SW480 (cell line): ENCODE measurements around the gene VAV3.
"Not testable (repeated sequence)": the region's sequence is repeated elsewhere in the genome, so short reads cannot be mapped to it uniquely, and the experiment has no call there.

ENCODE experiments used
- DNase-seq: peaks from one replicate; pipeline ENCODE4 v3.0.0-alpha.2; 2016; ENCODE audit warnings: low spot score

The VAV3 gene

DNA sequence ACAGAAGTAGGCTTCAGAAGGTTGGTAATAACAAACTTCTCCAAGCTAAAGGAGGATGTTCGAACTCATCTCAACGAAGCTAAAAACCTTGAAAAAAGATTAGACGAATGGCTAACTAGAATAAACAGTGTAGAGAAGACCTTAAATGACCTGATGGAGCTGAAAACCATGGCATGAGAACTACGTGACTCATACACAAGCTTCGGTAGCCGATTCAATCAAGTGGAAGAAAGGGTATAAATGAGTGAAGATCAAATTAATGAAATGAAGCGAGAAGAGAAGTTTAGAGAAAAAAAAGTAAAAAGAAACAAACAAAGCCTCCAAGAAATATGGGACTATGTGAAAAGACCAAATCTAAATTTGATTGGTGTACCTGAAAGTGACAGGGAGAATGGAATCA is 231.6 kb downstream of the VAV3 start:
- not testable (repeated sequence) for DNase-seq

DNA sequence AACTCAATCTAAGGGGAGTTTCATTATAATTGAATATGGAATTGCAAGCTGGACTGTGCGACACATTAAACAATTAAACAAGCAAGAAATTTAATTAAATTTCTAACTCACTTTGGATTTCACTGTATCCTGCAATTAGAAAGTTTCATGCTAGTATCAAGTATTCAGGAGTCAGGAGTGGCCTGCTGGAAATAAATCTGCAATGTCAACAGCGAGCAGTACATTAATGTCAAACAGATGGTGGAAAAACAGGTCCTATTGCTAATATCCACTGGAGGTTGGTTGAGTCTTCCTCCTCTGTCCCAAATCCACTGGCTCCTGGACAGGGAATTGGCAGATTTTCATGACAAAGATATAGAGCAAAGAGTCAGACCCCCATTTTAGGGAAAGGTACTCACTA is 237.1 kb downstream of the VAV3 start:
- DNase-seq = no peak

- DNase-seq = no peak
Observed at GRCh38 chr1:107726860-107727259, 238.1 kb downstream of the VAV3 start.

DNA sequence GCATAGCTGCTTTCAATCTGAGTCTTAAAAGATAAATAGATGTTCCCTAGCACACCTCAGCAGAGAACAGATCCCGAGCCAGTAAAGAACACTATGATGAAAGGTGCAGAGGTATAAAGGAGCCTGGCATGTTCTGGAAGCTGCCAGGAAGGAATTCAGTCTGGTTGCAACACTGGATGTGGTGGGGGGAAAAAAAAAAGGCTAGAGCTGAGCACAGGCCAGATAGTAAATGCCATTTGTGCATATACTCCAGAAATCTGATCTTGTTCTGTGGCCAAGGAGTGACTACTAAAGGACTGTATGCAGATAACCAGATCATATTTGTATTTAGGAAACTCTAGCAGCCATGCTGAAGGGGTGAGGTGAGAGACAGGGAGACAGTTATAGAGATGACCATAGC is 240.3 kb downstream of the VAV3 start:
- DNase-seq = no peak

DNA sequence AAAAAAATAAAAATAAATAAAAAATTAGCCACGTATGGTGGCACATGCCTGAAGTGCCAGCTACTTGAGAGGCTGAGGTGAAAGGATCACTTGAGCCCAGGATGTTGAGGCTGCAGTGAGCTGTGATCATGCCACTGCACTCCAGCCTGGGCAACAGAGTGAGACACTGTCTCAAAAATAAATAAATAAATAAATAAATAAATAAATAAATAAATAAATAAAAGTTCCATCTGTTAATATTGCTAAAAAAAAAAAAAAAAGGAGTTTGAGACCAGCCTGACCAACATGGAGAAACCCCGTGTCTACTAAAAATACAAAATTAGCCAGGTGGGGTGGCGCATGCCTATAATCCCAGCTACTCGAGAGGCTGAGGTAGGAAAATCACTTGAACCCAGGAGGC is 244.8 kb downstream of the VAV3 start:
- not testable (repeated sequence) for DNase-seq

DNA sequence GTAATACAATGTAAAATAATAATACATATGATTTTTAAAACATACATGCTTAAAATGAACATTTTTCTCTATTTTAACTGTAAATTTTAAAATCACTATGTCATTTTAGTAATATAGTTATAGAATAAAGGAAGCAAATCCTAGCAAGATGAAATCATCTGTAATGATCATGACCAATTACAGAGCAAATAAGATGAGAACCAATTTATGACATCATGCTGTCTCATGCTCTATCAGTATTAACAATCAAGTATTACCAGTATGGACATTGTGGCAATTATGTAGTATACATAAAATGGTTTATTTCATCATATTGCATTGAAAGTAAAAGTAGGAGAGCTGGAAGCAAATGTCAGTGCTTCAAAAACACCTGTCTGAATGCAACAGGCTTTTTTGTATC is 255.0 kb downstream of the VAV3 start:
- DNase-seq = no peak

DNA sequence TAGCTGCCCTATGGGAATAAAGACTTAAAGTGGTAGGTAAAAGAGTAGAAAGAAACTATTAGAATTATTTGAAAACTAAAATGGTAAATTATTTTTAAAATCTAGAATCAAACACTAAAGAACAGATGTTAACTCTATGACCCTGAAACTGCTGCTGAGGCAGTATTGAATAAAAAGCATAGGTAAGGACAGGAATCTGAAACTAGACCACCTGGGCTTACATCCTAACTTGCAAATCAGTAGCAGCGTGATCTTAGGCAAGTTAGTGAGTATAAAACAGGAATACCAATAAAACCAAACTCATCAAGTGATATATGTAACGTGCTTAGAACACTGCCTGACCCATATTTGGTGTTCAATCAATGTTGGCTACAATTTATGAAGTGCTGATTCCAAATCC is 257.9 kb downstream of the VAV3 start:
- no peak for DNase-seq

DNA sequence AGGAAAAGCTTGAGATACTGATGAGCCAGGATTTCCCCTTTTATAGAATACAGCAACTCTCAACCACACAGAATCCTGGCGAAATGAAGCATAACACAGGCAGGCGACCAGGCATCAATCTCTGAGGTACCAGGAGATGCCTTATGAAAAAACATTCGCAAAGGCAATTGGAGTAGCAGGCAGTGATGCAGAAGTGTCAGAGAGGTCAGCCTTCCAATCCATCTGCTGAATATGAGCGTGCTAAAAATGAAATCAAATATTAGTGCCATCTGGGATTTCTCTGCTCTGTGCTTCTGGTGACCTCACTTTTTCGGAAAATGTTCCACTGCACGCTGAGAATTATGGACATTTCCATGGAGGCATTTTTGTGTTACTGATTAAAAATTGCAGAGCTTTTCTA is 258.8 kb downstream of the VAV3 start:
- no peak for DNase-seq

GRCh38 chr1:107704911-107705310 is 260.1 kb downstream of the VAV3 start:
- DNase-seq = no peak

GRCh38 chr1:107702946-107703571 is 261.9 kb downstream of the VAV3 start:
- DNase-seq = no peak

DNA sequence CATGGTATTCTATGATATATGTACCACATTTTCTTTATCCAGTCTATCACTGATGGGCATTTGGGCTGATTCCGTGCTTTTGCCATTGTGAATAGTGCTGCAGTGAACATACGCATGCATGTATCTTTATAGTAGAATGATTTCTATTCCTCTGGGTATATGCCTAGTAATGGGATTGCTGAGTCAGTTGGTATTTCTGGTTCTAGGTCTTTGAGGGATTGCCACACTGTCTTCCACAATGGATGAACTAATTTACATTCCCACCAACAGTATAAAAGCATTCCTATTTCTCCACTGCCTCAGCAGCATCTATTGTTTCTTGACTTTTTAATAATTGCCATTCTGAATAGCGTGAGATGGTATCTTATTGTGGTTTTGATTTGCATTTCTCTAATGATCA is 264.3 kb downstream of the VAV3 start:
- DNase-seq = not testable (repeated sequence)

DNA sequence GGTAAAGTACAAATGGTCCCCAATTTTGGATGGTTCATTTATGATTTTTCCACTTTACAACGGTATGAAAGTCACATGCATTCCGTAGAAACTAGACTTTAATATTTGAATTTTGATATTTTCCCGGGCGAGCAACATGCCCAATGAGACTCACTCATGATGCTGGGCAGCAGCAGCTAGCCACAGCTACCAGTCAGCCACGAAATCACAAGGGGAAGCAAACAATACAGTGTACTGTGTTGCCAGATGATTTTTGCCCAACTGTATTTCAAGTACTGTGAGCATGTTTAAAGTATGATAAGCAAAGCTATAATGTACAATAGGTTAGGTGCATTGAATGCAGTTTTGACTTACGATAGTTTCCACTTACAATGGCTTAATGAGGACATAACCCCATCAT is 266.8 kb downstream of the VAV3 start:
- no peak for DNase-seq

DNA sequence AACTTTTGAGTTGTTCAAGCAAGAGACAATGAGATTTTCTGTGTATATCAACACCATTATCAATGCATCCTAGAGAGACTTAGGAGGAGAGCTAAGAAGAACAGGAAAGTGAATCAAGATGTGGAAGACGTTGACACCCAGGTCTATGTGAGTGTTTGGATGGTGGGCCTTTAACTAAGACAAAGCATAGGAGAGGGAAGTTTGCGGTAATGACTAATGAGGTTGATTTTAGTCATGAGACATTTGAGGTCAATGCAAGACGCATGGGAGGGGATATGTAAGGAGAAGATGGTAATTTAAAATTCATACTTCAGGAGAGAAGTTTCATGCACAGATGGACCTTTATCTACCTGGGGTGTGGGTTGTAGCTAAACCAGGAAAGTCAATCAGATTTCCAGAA is 269.6 kb downstream of the VAV3 start:
- DNase-seq = no peak

DNA sequence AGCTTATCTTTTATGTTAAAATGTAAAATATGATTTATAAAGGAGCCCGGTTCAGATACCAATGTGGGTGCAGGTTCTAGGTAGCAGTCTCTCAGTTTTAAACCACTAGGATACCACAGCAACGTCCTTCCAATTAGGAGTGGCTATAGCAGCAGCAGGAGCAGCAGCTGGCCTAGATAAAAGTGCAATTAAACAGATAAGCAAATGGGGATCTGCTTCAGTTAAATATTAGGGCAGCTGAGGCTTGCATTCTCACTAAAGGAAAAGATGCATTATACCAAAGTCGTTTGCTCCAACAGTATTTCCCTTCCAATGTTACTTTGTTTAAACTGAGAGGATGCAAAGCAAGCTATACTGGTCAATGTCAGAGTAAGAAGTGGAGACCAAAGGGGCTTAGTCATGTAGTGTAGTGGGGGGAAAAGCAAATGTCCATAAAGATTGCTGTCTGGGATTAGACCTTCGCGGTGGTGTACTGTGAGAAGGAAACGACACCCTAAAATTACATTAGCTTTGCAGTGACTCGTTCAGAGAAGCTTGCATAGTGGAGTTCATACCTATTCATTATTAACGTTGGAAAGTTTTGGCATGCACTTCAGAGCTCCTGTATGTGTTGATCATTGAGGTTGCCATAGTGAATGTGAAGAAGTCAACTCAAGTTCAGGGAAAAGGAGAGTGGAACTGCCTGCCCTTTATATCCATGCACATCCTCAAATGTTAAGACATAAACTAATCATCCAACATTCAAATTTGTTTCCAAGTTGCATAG is 272.2 kb downstream of the VAV3 start:
- no peak for DNase-seq

GRCh38 chr1:107691540-107691939 is 273.4 kb downstream of the VAV3 start:
- no peak for DNase-seq

DNA sequence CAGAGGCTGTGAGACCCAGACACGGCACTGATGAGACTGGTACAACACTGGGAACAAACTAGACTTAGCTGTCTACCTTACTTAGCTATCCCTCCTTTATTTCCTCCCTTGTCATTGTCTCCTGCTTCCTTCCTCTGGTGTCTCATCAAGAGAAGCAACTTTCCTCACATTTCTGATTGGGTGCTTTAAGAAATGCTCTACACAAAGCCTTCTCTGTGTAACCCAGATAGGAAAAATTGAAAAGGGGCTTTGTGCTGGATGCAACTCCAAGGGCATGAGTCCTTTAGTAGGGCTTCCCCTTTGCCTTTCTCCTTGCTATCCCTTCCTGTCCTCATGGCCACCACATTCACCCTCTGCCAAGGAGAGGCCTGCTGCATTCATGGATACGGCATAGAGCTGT is 274.5 kb downstream of the VAV3 start:
- DNase-seq = no peak

- no peak for DNase-seq
Observed at GRCh38 chr1:107689733-107690132, 275.2 kb downstream of the VAV3 start.

DNA sequence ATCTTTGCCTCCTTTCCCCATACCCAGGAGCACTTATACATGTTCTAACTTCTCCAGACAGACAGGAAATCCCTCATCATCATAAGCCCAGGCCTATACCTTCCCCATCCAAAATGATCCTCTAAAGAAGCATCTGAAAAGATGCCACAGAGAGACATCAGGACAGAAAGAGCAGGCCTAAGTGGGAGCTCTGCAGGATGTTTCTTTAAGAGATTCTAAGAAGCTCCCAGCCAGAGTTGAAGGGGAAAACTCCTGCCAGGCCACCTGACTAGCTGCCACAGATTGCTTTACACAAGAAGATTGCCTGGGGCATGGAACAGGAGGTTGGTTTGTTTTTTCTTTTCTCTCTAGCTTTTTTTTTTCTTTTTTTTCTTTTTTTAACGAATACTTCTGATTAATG is 275.8 kb downstream of the VAV3 start:
- DNase-seq = no peak

DNA sequence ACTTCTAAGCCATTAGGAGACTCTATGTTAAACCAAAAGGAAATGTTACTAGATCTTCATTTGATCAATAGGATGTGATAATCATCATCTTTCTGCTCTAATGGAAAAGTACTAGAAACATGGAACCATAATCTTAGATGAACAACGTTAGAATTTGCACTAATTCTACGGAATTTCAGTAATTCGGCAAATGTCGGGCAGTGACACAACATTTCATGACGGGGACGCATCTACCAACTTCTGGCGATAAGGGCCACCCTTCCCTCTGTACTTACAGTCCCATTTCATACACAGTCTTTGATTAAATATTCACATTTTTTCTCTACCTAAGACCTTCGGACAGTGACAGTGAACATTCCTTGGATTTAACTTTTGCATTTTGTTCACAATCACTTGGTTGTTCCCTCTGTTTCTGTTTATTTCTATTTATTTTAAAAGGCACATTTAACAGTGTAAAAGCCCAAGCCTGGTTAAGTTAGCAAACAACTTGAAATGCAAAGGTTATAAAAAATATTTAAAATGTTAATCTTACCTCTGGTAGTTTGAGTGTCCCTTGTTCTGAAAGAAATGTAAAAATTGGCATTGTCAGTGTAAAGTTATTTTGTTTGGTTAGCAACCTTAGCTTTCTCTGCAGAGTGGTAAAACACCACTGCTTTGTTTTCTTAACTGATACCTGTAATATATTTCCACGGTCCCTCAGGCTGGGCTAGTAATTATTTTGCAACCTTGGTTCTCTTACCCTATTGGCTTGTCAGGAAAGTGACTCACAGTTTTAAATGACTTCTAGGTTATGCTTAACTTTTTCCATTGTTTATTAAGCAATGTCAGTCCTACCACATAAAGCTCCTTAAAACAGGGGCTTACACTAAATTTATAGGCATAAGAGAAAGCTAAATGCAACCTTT is 276.9 kb downstream of the VAV3 start:
- peak; percentile 7 for DNase-seq

- DNase-seq = no peak
Observed at GRCh38 chr1:107683683-107684082, 281.3 kb downstream of the VAV3 start.

DNA sequence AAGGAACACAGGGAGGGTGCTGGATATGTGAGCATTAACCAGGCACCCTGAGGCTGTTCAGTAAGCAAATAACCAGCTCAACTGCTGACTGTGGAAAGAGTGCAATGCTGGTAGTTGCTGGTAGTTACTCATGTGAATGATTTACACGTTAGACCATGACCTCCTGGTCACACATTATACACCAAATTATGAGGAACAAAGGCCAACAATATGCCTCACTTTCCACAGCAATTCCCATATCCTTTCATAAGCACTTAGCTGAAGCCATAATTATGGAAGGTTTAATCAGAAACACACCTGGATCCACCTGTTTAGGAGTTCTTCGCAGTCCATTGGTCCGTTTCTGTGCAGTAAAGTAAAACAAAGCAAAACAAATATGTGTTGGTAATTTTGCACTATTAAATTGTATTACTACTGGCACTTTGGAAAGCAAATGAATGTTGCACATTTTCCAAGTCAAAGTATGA is 281.8 kb downstream of the VAV3 start:
- DNase-seq = no peak

- DNase-seq = no peak
Observed at GRCh38 chr1:107682467-107682866, 282.5 kb downstream of the VAV3 start.

- DNase-seq = no peak
Observed at GRCh38 chr1:107681001-107681479, 283.9 kb downstream of the VAV3 start.
